GM21723 (cell line): ENCODE data around the gene PDZRN4.

Experiments
- ATAC-seq: cut with Tn5 transposase; IDR thresholded peaks from one replicate; pipeline ENCODE4 v1.9.1; 2021; ENCODE audit warnings: mild to moderate bottlenecking, moderate library complexity; ENCODE audit not compliant: unreplicated experiment

Gene PDZRN4

GRCh38 chr12:41443690-41444089 is 255.6 kb downstream of the PDZRN4 start:
- ATAC-seq = no peak

GRCh38 chr12:41452838-41453407 is 264.8 kb downstream of the PDZRN4 start:
- ATAC-seq = no peak

- ATAC-seq = no peak
Measured at GRCh38 chr12:41453409-41453808, 265.3 kb downstream of the PDZRN4 start.

GRCh38 chr12:41459111-41459905 is 271.2 kb downstream of the PDZRN4 start:
- no peak for ATAC-seq

- no peak for ATAC-seq
Measured at GRCh38 chr12:41459906-41460214, 271.7 kb downstream of the PDZRN4 start.

- no peak for ATAC-seq
Measured at GRCh38 chr12:41460906-41461305, 272.8 kb downstream of the PDZRN4 start.

- ATAC-seq = no peak
Measured at GRCh38 chr12:41462312-41462711, 274.2 kb downstream of the PDZRN4 start.

GRCh38 chr12:41465526-41465925 is 277.4 kb downstream of the PDZRN4 start:
- ATAC-seq = no peak

GRCh38 chr12:41466300-41466699 is 278.2 kb downstream of the PDZRN4 start:
- ATAC-seq = no peak

- ATAC-seq = no peak
Measured at GRCh38 chr12:41466802-41467201, 278.7 kb downstream of the PDZRN4 start.

GRCh38 chr12:41467591-41468325 is 279.6 kb downstream of the PDZRN4 start:
- ATAC-seq = no peak

GRCh38 chr12:41468341-41468740 is 280.2 kb downstream of the PDZRN4 start:
- no peak for ATAC-seq

GRCh38 chr12:41468756-41469155 is 280.6 kb downstream of the PDZRN4 start:
- no peak for ATAC-seq

- no peak for ATAC-seq
Measured at GRCh38 chr12:41473441-41473840, 285.3 kb downstream of the PDZRN4 start.

- no peak for ATAC-seq
Measured at GRCh38 chr12:41474001-41474400, 285.9 kb downstream of the PDZRN4 start.

- no peak for ATAC-seq
Measured at GRCh38 chr12:41476499-41477439, 288.6 kb downstream of the PDZRN4 start.

- no peak for ATAC-seq
Measured at GRCh38 chr12:41479426-41479825, 291.3 kb downstream of the PDZRN4 start.

- no peak for ATAC-seq
Measured at GRCh38 chr12:41485203-41485602, 297.1 kb downstream of the PDZRN4 start.

- no peak for ATAC-seq
Measured at GRCh38 chr12:41486718-41487117, 298.6 kb downstream of the PDZRN4 start.

GRCh38 chr12:41496009-41496408 is 307.9 kb downstream of the PDZRN4 start:
- no peak for ATAC-seq

- ATAC-seq = no peak
Measured at GRCh38 chr12:41497409-41497808, 309.3 kb downstream of the PDZRN4 start.
